Tibial nerve (tissue), 4 donors: ENCODE results near the gene B3GALNT2. TPM values are rescaled to one million over a fixed set of nuclear protein-coding genes. Genes with fewer than 3 reads are reported as not detected.

Experiments
- DNase-seq, 2 donors: peaks; one replicate each; pipeline ENCODE4 v3.0.0-alpha.2; 2019; ENCODE audit warnings: low spot score in 2 of 2
- H3K27ac ChIP-seq, 4 donors: fragments of 200-600 bp; sonication (generic) in 3 of 4; one replicate each; pipeline ENCODE4 v1.5.1; 2017 to 2019; ENCODE audit warnings: mild to moderate bottlenecking in 1 of 4
- H3K27me3 ChIP-seq, 2 donors: fragments of 200-600 bp; sonication (generic) in 1 of 2; one replicate each; pipeline versions ENCODE4 v1.5.1 to v1.6.0; 2017 to 2019
- H3K36me3 ChIP-seq, 3 donors: fragments of 200-600 bp; sonication (generic); one replicate each; pipeline ENCODE4 v1.5.1; 2018 to 2019
- H3K4me1 ChIP-seq, 4 donors: fragments of 200-600 bp; sonication (generic) in 3 of 4; one replicate each; pipeline ENCODE4 v1.5.1; 2017 to 2019
- H3K4me3 ChIP-seq, 4 donors: fragments of 200-600 bp; sonication (generic) in 3 of 4; one replicate each; pipeline ENCODE4 v1.5.1; 2017 to 2019; ENCODE audit warnings: mild to moderate bottlenecking in 1 of 4, moderate library complexity in 1 of 4
- H3K9me3 ChIP-seq, 4 donors: fragments of 200-600 bp; sonication (generic) in 3 of 4; one replicate each; pipeline ENCODE4 v1.5.1; 2017 to 2019
- CTCF ChIP-seq, 5 experiments: fragments of 200-600 bp in 3 of 5; fragments of 450-650 bp in 2 of 5; sonication (generic) in 3 of 5; IDR thresholded peaks; one replicate each; pipeline ENCODE4 v1.5.1; 2016 to 2019; ENCODE audit warnings: antibody characterized with exemption in 5 of 5, mild to moderate bottlenecking in 3 of 5, moderate library complexity in 2 of 5
- EP300 ChIP-seq, 2 donors: sonication (generic); formaldehyde crosslinking; IDR thresholded peaks; one replicate each; pipeline ENCODE4 v1.6.1; 2017; ENCODE audit warnings: antibody characterized with exemption in 2 of 2, mild to moderate bottlenecking in 1 of 2
- POLR2A ChIP-seq, 2 donors: fragments of 450-650 bp; IDR thresholded peaks; one replicate each; pipeline ENCODE4 v1.6.1; 2017; ENCODE audit warnings: antibody characterized with exemption in 2 of 2, mild to moderate bottlenecking in 2 of 2, moderate library complexity in 2 of 2
- WGBS, 2 donors: methylation state at CpG; one replicate each; pipeline ENCODE4 v1.1.5; 2018; 5-methylcytosine and 5-hydroxymethylcytosine counted together
- total RNA-seq, 4 donors: library from RNA; depleted of rRNA; stranded (reverse); fragments of >200 nt; gene quantifications; one replicate each; pipeline ENCODE4 v1.1.0, GENCODE V29; 2016

B3GALNT2 gene
- total RNA-seq, 4 donors from 2014 or later, result 17.0 to 27.3 (median 18.1) TPM

- peak overlapping the region; percentile 71 to 85 (median 80) for H3K4me3 ChIP-seq
- peak in 1 of 2 donors; percentile 38 for DNase-seq
- 0 to 1% methylated on average over 33 to 44 of the region's 49 CpGs for WGBS, 2 donors
- peaks cover 0 to 17% (median 7%) of the 10 kb centered on the region in 4 donors for H3K4me1 ChIP-seq
- no peaks in the 10 kb centered on the region for H3K36me3 ChIP-seq
- no peaks in the 10 kb centered on the region for H3K9me3 ChIP-seq
- TF ChIP-seq EP300 (IDR thresholded peaks at IDR 0.05) (no peak), CTCF (IDR thresholded peaks at IDR 0.05) (no peak), POLR2A (IDR thresholded peaks at IDR 0.05) (no peak)
- no peaks in the 10 kb centered on the region for H3K27me3 ChIP-seq
- peak overlapping the region; percentile 82 to 99 (median 95) for H3K27ac ChIP-seq
These were observed 690 bp downstream of the B3GALNT2 start for GRCh38 chr1:235503403-235504121.

- Histone ChIP-seq H3K4me3 (peak overlapping the region; percentile 71 to 85 (median 80)), H3K27me3 (no peaks in the 10 kb centered on the region), H3K4me1 (peaks cover 0 to 17% (median 7%) of the 10 kb centered on the region in 4 donors), H3K36me3 (no peaks in the 10 kb centered on the region), H3K27ac (peak overlapping the region; percentile 82 to 99 (median 95)), H3K9me3 (no peaks in the 10 kb centered on the region)
- DNase-seq, result no peak
- 14 to 21% methylated on average over 5 of the region's 5 CpGs for WGBS, 2 donors
- TF ChIP-seq CTCF (IDR thresholded peaks at IDR 0.05), result no peak
- TF ChIP-seq POLR2A (IDR thresholded peaks at IDR 0.05), result no peak
These were observed 1.4 kb downstream of the B3GALNT2 start for GRCh38 chr1:235502601-235503402.

- Histone ChIP-seq H3K36me3 (no peaks in the 10 kb centered on the region), H3K27me3 (no peaks in the 10 kb centered on the region), H3K4me1 (peaks cover 0 to 16% (median 7%) of the 10 kb centered on the region in 4 donors), H3K9me3 (no peaks in the 10 kb centered on the region), H3K27ac (no peak overlapping the region), H3K4me3 (no peak overlapping the region)
- 90 to 93% methylated on average over 5 of the region's 5 CpGs for WGBS, 2 donors
- TF ChIP-seq EP300 (IDR thresholded peaks at IDR 0.05) (no peak), POLR2A (IDR thresholded peaks at IDR 0.05) (no peak), CTCF (IDR thresholded peaks at IDR 0.05) (no peak)
- DNase-seq, result no peak
These were observed 3.2 kb downstream of the B3GALNT2 start for GRCh38 chr1:235500971-235501540.

- DNase-seq, result no peak
- Histone ChIP-seq H3K4me1 (no peaks in the 10 kb centered on the region), H3K9me3 (no peaks in the 10 kb centered on the region), H3K4me3 (no peak overlapping the region), H3K36me3 (peaks cover 4 to 34% (median 4%) of the 10 kb centered on the region in 3 donors), H3K27ac (no peak overlapping the region), H3K27me3 (no peaks in the 10 kb centered on the region)
- no peak for TF ChIP-seq EP300 (IDR thresholded peaks at IDR 0.05)
- TF ChIP-seq CTCF (IDR thresholded peaks at IDR 0.05), result no peak
- TF ChIP-seq POLR2A (IDR thresholded peaks at IDR 0.05), result no peak
- WGBS, 2 donors, result 69 to 72% methylated on average over 2 of the region's 2 CpGs
These were observed 8.7 kb downstream of the B3GALNT2 start for GRCh38 chr1:235495551-235495950.
